Sigmoid colon (tissue), 4 donors: Measurements from ENCODE around the gene RAB7A.

Source experiments
- CTCF ChIP-seq, 4 experiments: fragments of 450-650 bp in 3 of 4; fragments of 200-600 bp in 1 of 4; IDR thresholded peaks; one replicate each; pipeline ENCODE4 v1.5.1; 2016 to 2019; ENCODE audit warnings: antibody characterized with exemption in 4 of 4, mild to moderate bottlenecking in 3 of 4, moderate library complexity in 2 of 4
- EP300 ChIP-seq, 4 donors: sonication (generic); formaldehyde crosslinking; IDR thresholded peaks; one replicate each; pipeline ENCODE4 v1.6.1; 2017; ENCODE audit warnings: antibody characterized with exemption in 4 of 4
- POLR2A ChIP-seq, 2 donors: fragments of 450-650 bp; IDR thresholded peaks; one replicate each; pipeline ENCODE4 v1.6.1; 2016; ENCODE audit warnings: antibody characterized with exemption in 2 of 2, mild to moderate bottlenecking in 2 of 2, moderate library complexity in 2 of 2
- POLR2AphosphoS5 ChIP-seq, 4 donors: sonication (generic); formaldehyde crosslinking; IDR thresholded peaks; one replicate each; pipeline ENCODE4 v1.6.1; 2017; ENCODE audit warnings: antibody characterized with exemption in 4 of 4

- TF ChIP-seq CTCF (IDR thresholded peaks at IDR 0.05) (no peak), POLR2A (IDR thresholded peaks at IDR 0.05) (no peak), EP300 (IDR thresholded peaks at IDR 0.05) (no peak), POLR2AphosphoS5 (IDR thresholded peaks at IDR 0.05) (no peak)
Observed at GRCh38 chr3:128746881-128747280, 20.9 kb downstream of the RAB7A start.
